Endodermal cell (in vitro differentiated cells): Measurements from ENCODE around the gene CDH13. TPM values are rescaled to one million over a fixed set of nuclear protein-coding genes. Genes with fewer than 3 reads are reported as not detected.

Source experiments
- DNase-seq: peaks from one replicate; pipeline ENCODE4 v3.0.0-alpha.2; 2017
- H3K27ac ChIP-seq: 2 replicates; pipeline ENCODE4 v1.5.1; 2013; ENCODE audit warnings: mild to moderate bottlenecking, low read depth, low read length, moderate library complexity
- H3K27me3 ChIP-seq: 2 replicates; pipeline ENCODE4 v1.6.1; 2013; ENCODE audit warnings: mild to moderate bottlenecking, low read length, moderate library complexity; ENCODE audit not compliant: insufficient read depth, control insufficient read depth, poor library complexity, severe bottlenecking
- H3K36me3 ChIP-seq: 2 replicates; pipeline ENCODE4 v1.7.0; 2013; ENCODE audit warnings: mild to moderate bottlenecking, low read length, moderate library complexity; ENCODE audit not compliant: control insufficient read depth, insufficient read depth
- H3K4me1 ChIP-seq: one replicate; pipeline ENCODE4 v1.7.0; 2013; ENCODE audit warnings: low read length; ENCODE audit not compliant: control insufficient read depth, insufficient read depth
- H3K4me3 ChIP-seq: 2 replicates; pipeline ENCODE4 v1.5.1; 2013; ENCODE audit warnings: mild to moderate bottlenecking, low read length, moderate library complexity
- H3K9ac ChIP-seq: 2 replicates; pipeline ENCODE4 v1.6.1; 2013; ENCODE audit warnings: mild to moderate bottlenecking, low read length, moderate library complexity; ENCODE audit not compliant: poor library complexity, severe bottlenecking; ENCODE audit errors: extremely low read depth
- H3K9me3 ChIP-seq: 2 replicates; pipeline ENCODE4 v1.6.1; 2013; ENCODE audit warnings: mild to moderate bottlenecking, low read length, moderate library complexity; ENCODE audit not compliant: control insufficient read depth
- H3K27ac Mint-ChIP-seq: 2 replicates; pipeline ENCODE4 v1.8.0; 2020; ENCODE audit warnings: mixed read lengths
- H3K27me3 Mint-ChIP-seq: 2 replicates; pipeline ENCODE4 v1.8.0; 2021; ENCODE audit warnings: mild to moderate bottlenecking, mixed read lengths; ENCODE audit not compliant: insufficient read depth
- H3K36me3 Mint-ChIP-seq: 2 replicates; pipeline ENCODE4 v1.8.0; 2020; ENCODE audit warnings: low read depth, mixed read lengths
- H3K4me1 Mint-ChIP-seq: 2 replicates; pipeline ENCODE4 v1.8.0; 2020; ENCODE audit warnings: mixed read lengths
- H3K4me3 Mint-ChIP-seq: 2 replicates; pipeline ENCODE4 v1.8.0; 2020; ENCODE audit warnings: mild to moderate bottlenecking, moderate library complexity, mixed read lengths
- H3K9me3 Mint-ChIP-seq: 2 replicates; pipeline ENCODE4 v1.8.0; 2020; ENCODE audit warnings: mild to moderate bottlenecking, mixed read lengths
- CTCF ChIP-seq: fragments of 200-600 bp; sonication (generic); conservative IDR thresholded peaks from 2 replicates; pipeline ENCODE4 v1.5.0; 2021; ENCODE audit warnings: antibody characterized with exemption, mild to moderate bottlenecking
- WGBS, 2 experiments: methylation state at CpG; one replicate each; pipeline versions ENCODE4 v1.1.5 to v1.1.7; 2013; ENCODE audit warnings: missing lambda C conversion rate in 2 of 2, mixed read lengths in 1 of 2; ENCODE audit not compliant: insufficient coverage in 1 of 2, insufficient read length in 1 of 2; 5-methylcytosine and 5-hydroxymethylcytosine counted together
- total RNA-seq, 2 donors: library from RNA; stranded (reverse); fragmentation: NEBNext Ultra II Directional in 1 of 2; extraction: Animal tissue kit (Norgen Biotek cat#: 25700) in 1 of 2; gene quantifications; 2 replicates in 1 of 2; 3 replicates in 1 of 2; pipeline ENCODE4 v1.2.1, GENCODE V29; 2021

The CDH13 gene
- total RNA-seq, 2 donors from 2014 or later: 0.86 to 1.8 TPM

GRCh38 chr16:83227336-83227735, 600.6 kb downstream of the CDH13 start:
- Mint-ChIP-seq H3K36me3 (no peaks in the 10 kb centered on the region), H3K4me1 (no peaks in the 10 kb centered on the region), H3K9me3 (no peaks in the 10 kb centered on the region), H3K27ac (no peak overlapping the region), H3K4me3 (no peak overlapping the region), H3K27me3 (peaks cover 20% of the 10 kb centered on the region)
- Histone ChIP-seq H3K27me3 (peaks cover 16% of the 10 kb centered on the region), H3K36me3 (no peaks in the 10 kb centered on the region), H3K4me3 (no peak overlapping the region), H3K27ac (no peak overlapping the region), H3K9ac (no peak overlapping the region), H3K9me3 (no peaks in the 10 kb centered on the region), H3K4me1 (no peaks in the 10 kb centered on the region)
- WGBS, 2 experiments: 78 to 87% methylated on average over 6 of the region's 6 CpGs
- DNase-seq: no peak
- no peak for TF ChIP-seq CTCF

GRCh38 chr16:83231729-83232128, 605.0 kb downstream of the CDH13 start:
- no peak overlapping the region for H3K4me3 Mint-ChIP-seq
- no peaks in the 10 kb centered on the region for H3K27me3 Mint-ChIP-seq
- no peak overlapping the region for H3K9ac ChIP-seq
- TF ChIP-seq CTCF: no peak
- H3K27me3 ChIP-seq: no peaks in the 10 kb centered on the region
- H3K4me1 ChIP-seq: no peaks in the 10 kb centered on the region
- no peaks in the 10 kb centered on the region for H3K36me3 Mint-ChIP-seq
- no peak overlapping the region for H3K27ac Mint-ChIP-seq
- no peaks in the 10 kb centered on the region for H3K36me3 ChIP-seq
- no peak overlapping the region for H3K27ac ChIP-seq
- 81 to 91% methylated on average over 3 to 5 of the region's 5 CpGs for WGBS, 2 experiments
- no peaks in the 10 kb centered on the region for H3K9me3 Mint-ChIP-seq
- no peak for DNase-seq
- no peaks in the 10 kb centered on the region for H3K9me3 ChIP-seq
- H3K4me3 ChIP-seq: no peak overlapping the region
- H3K4me1 Mint-ChIP-seq: no peaks in the 10 kb centered on the region

- H3K4me1 Mint-ChIP-seq: no peaks in the 10 kb centered on the region
- Histone ChIP-seq H3K9me3 (no peaks in the 10 kb centered on the region), H3K27me3 (no peaks in the 10 kb centered on the region), H3K9ac (no peak overlapping the region), H3K27ac (no peak overlapping the region), H3K4me1 (no peaks in the 10 kb centered on the region), H3K4me3 (no peak overlapping the region), H3K36me3 (no peaks in the 10 kb centered on the region)
- TF ChIP-seq CTCF: no peak
- 87 to 93% methylated on average over 3 to 8 of the region's 8 CpGs for WGBS, 2 experiments
- no peaks in the 10 kb centered on the region for H3K9me3 Mint-ChIP-seq
- H3K36me3 Mint-ChIP-seq: no peaks in the 10 kb centered on the region
- DNase-seq: no peak
- H3K4me3 Mint-ChIP-seq: no peak overlapping the region
- peaks cover 2% of the 10 kb centered on the region for H3K27me3 Mint-ChIP-seq
- H3K27ac Mint-ChIP-seq: no peak overlapping the region
These were observed 606.4 kb downstream of the CDH13 start for GRCh38 chr16:83233153-83233552.
